ENCODE results near the gene RPUSD1.

Gene RPUSD1

GRCh38 chr16:740459-740763 is 47.8 kb downstream of the RPUSD1 start:
- H3K27me3 ChIP-seq (ENCODE audit: control insufficient read depth, insufficient read depth, low read length), result no peaks in the 10 kb centered on the region
- no peaks in the 10 kb centered on the region for H3K9me3 ChIP-seq (ENCODE audit: control insufficient read depth, insufficient read depth, low read depth, low read length)
- peak overlapping the region; percentile 97 for H3K4me3 ChIP-seq (ENCODE audit: low read depth, low read length)
- H3K9ac ChIP-seq (ENCODE audit: low read length), result peak overlapping the region; percentile 56
- H3K27ac ChIP-seq (ENCODE audit: low read depth, low read length), result peak overlapping the region; percentile 82
- peaks cover 11% of the 10 kb centered on the region for H3K4me1 ChIP-seq (ENCODE audit: control insufficient read depth, insufficient read depth, low read length)
- H3K36me3 ChIP-seq (ENCODE audit: control insufficient read depth, insufficient read depth, low read length), result peaks cover 19% of the 10 kb centered on the region

DNA sequence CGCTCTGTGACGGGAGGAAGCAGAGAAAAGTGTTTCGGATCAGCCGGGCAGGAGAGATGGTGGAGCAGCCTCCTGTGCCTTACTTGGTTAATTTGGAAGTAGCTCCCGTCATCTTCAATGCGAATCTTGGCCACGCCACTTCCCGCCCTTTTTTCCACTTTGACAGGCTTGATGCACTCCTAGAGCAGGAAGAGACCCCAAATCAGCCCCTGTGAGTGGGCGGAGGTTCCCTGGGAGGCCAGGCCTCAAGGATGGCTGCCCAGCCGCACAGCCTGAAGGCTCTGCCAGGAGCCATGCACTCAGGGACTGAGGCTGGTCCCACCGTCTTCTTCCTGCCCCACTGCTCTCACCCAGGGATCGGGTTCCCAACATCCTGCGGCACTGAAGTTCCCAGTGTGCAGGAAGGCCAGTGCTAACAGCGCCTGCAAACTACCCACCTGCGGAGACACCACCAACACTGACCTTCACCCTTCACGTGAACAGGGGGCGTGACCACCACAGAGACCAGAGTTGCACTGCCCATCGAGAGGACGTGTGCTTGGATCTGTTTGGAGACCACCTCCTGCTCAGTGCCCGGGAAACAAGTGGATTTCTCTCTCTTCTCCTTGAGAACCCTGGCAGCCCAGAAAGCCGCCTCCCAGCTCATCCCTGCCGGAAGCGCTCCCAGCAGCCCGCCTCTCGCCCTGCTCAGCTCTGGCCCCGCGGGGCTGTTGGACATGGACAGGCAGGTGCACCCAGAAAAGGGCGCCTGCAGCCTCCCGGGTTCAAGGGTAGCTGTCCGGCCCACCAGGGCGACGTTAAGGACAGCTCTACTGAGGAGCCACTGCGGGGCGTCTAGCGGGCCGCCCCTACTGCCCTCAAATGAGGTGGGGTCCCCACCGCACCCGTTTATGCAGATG is 48.4 kb downstream of the RPUSD1 start:
- H3K4me3 ChIP-seq (ENCODE audit: low read depth, low read length), result peak overlapping the region; percentile 97
- H3K27ac ChIP-seq (ENCODE audit: low read depth, low read length), result no peak overlapping the region
- H3K27me3 ChIP-seq (ENCODE audit: control insufficient read depth, insufficient read depth, low read length), result no peaks in the 10 kb centered on the region
- peaks cover 11% of the 10 kb centered on the region for H3K4me1 ChIP-seq (ENCODE audit: control insufficient read depth, insufficient read depth, low read length)
- no peaks in the 10 kb centered on the region for H3K9me3 ChIP-seq (ENCODE audit: control insufficient read depth, insufficient read depth, low read depth, low read length)
- peak overlapping the region; percentile 56 for H3K9ac ChIP-seq (ENCODE audit: low read length)
- peaks cover 25% of the 10 kb centered on the region for H3K36me3 ChIP-seq (ENCODE audit: control insufficient read depth, insufficient read depth, low read length)

DNA sequence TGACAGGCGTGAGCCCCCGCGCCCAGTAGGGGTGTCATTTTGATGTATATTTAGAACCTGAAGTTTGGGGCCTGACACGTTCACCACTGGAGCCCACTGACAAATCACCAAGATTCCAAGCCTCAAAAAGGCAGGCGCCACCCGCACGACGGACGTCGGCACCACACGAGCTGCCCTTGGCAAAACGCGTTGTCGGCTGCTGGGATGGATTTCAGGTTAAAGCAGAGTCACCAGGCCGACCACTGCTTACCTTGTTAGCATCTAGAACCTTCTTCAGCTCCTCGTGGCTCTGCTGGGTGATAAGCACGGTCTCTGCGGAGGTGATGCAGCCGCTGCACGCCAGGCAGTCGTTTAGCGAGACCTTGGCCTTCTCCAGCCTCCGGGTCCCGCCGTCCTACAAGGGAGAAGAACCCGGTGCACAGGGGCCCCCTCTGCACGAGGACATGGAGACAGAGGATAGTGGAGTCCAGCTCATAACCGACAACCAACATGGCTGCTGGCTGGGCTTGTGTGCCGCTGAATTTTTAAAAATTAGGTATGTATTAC is 51.2 kb downstream of the RPUSD1 start:
- Histone ChIP-seq H3K4me1 (ENCODE audit: control insufficient read depth, insufficient read depth, low read length) (peaks cover 11% of the 10 kb centered on the region), H3K27ac (ENCODE audit: low read depth, low read length) (no peak overlapping the region), H3K4me3 (ENCODE audit: low read depth, low read length) (no peak overlapping the region; the same call in 1 of the 2 replicates), H3K9ac (ENCODE audit: low read length) (peak overlapping the region; percentile 6), H3K9me3 (ENCODE audit: control insufficient read depth, insufficient read depth, low read depth, low read length) (no peaks in the 10 kb centered on the region), H3K27me3 (ENCODE audit: control insufficient read depth, insufficient read depth, low read length) (no peaks in the 10 kb centered on the region), H3K36me3 (ENCODE audit: control insufficient read depth, insufficient read depth, low read length) (peaks cover 41% of the 10 kb centered on the region)

DNA sequence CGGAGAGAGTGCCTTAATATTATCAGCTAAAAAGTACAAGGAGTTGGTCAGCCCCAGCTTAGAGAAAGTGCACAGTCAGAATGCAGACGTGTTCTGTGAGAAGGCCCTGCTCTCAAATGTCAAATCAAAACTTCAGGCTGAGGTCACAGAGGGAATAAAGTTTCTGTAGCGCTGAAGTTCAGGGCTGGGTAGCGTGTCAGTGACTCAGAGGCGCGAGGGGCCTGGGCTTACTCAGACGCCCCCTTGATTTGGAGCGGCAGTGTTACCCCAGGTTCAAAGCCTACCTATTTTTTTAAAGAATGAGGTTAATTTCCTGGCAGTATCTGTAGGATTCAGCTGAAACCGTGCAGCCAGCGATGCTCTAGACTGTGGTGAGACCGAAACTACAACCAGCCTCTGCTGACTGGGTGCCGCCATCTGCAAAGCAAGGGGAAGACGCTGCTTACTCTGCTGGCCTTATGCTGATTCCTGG is 52.2 kb downstream of the RPUSD1 start:
- Histone ChIP-seq H3K27ac (ENCODE audit: low read depth, low read length) (no peak overlapping the region), H3K4me1 (ENCODE audit: control insufficient read depth, insufficient read depth, low read length) (peaks cover 11% of the 10 kb centered on the region), H3K27me3 (ENCODE audit: control insufficient read depth, insufficient read depth, low read length) (no peaks in the 10 kb centered on the region), H3K9ac (ENCODE audit: low read length) (no peak overlapping the region), H3K4me3 (ENCODE audit: low read depth, low read length) (no peak overlapping the region), H3K9me3 (ENCODE audit: control insufficient read depth, insufficient read depth, low read depth, low read length) (no peaks in the 10 kb centered on the region), H3K36me3 (ENCODE audit: control insufficient read depth, insufficient read depth, low read length) (peaks cover 43% of the 10 kb centered on the region)

DNA sequence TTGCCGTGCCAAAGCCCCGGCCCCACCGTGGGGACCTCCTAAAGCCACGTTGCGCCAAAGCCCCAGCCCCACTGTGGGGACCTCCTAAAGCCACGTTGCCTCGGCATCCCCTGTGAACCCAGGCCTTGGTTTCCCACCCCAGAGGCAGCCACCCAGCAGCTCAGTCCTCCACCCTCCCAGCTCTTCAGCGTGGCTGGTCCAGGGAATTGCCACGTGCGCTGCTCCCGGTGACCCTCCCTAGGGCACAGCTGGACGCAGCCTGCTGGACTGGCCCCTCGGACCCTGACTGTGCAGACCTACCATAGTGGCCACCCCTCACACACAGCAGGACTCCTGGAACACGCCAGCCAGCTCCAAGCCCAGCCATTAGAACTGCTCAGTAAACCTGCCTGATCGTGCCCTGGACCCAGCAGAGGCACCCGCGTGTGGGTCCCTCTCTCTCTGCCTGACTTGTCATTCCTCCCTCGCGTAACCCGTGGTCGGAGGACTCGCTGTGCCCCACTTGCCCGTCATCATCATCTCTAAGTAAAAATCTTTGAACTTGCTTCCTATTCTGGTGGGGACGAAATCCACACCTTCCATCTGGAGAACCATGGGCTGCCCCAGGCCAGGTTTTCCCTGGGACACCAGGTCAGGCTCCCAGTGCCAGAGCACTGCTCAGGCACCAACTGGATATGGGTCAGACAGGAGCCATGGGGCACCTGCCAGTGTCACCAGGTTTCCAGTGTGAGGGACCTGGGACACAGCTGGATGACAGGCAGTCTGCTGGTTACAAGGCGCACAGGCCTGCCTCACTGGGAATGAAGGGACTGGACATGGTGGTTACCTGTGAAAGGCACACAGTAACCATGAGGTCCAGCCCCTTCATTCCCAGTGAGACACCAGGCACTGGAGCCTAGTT is 53.0 kb downstream of the RPUSD1 start:
- no peak overlapping the region for H3K4me3 ChIP-seq (ENCODE audit: low read depth, low read length)
- no peaks in the 10 kb centered on the region for H3K9me3 ChIP-seq (ENCODE audit: control insufficient read depth, insufficient read depth, low read depth, low read length)
- H3K9ac ChIP-seq (ENCODE audit: low read length), result no peak overlapping the region
- H3K4me1 ChIP-seq (ENCODE audit: control insufficient read depth, insufficient read depth, low read length), result peaks cover 11% of the 10 kb centered on the region
- no peak overlapping the region for H3K27ac ChIP-seq (ENCODE audit: low read depth, low read length)
- H3K36me3 ChIP-seq (ENCODE audit: control insufficient read depth, insufficient read depth, low read length), result peaks cover 50% of the 10 kb centered on the region
- no peaks in the 10 kb centered on the region for H3K27me3 ChIP-seq (ENCODE audit: control insufficient read depth, insufficient read depth, low read length)

Measured in HUES6 (cell line).